ENCODE data around the gene ENDOV. TPM values are rescaled to one million over a fixed set of nuclear protein-coding genes. Genes with fewer than 3 reads are reported as not detected.
A peak's percentile ranks its signal among the peaks of the same experiment; 100 is the strongest.

Gene ENDOV
- total RNA-seq, 4 donors from 2014 or later: 13.2 to 72.6 (median 36.8) TPM

DNA sequence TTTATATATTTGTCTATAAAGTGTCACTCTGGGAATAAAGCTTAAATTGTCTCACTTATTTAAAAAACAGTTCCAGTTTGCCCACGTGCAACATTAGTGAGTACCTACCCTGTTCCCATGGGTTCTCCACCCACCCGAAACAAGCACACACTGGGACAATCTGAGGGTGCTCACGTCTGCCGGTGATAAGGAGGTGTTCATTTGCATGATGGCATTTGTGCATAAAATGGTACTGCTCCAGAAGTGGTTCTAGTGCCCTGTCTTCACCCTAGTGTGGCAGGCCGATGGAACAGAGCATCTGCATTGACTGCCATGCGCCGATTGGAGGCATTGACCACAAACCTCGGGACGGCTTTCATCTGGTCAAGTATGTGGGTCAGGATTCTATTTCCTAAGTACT is 35.6 kb upstream of the ENDOV start:
- H3K4me1 ChIP-seq: no peaks in the 10 kb centered on the region
- no peak overlapping the region for H3K27ac ChIP-seq
- no peak for DNase-seq
- H3K4me3 ChIP-seq: no peak overlapping the region
- H3K9me3 ChIP-seq: no peaks in the 10 kb centered on the region
- TF ChIP-seq POLR2A (IDR thresholded peaks at IDR 0.05): no peak
- TF ChIP-seq, protein P1, sequence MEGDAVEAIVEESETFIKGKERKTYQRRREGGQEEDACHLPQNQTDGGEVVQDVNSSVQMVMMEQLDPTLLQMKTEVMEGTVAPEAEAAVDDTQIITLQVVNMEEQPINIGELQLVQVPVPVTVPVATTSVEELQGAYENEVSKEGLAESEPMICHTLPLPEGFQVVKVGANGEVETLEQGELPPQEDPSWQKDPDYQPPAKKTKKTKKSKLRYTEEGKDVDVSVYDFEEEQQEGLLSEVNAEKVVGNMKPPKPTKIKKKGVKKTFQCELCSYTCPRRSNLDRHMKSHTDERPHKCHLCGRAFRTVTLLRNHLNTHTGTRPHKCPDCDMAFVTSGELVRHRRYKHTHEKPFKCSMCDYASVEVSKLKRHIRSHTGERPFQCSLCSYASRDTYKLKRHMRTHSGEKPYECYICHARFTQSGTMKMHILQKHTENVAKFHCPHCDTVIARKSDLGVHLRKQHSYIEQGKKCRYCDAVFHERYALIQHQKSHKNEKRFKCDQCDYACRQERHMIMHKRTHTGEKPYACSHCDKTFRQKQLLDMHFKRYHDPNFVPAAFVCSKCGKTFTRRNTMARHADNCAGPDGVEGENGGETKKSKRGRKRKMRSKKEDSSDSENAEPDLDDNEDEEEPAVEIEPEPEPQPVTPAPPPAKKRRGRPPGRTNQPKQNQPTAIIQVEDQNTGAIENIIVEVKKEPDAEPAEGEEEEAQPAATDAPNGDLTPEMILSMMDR (IDR thresholded peaks at IDR 0.05): no peak
- no peaks in the 10 kb centered on the region for H3K27me3 ChIP-seq
- H3K36me3 ChIP-seq: peaks cover 0 to 100% (median 5%) of the 10 kb centered on the region in 3 donors

DNA sequence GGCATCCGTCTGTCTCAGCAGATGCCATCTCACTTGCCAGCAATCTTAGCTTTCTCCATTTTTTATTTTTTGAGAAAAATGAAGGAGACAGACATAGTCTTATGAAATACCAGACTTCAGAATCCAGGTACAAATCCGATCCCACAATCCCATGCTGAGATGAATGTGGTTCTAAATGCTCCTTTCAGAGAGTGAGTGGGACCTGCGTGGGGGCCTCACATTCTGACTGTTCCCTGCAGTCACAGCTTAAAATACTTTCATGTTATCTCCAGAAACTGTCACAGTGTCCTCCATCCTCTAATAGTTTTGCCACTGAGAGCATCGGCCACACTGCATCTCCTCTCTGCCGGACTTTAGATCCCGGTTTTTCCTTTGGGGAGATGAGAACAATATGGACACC is 34.9 kb upstream of the ENDOV start:
- Histone ChIP-seq H3K27me3 (no peaks in the 10 kb centered on the region), H3K4me1 (no peaks in the 10 kb centered on the region), H3K36me3 (peaks cover 0 to 100% (median 5%) of the 10 kb centered on the region in 3 donors), H3K4me3 (no peak overlapping the region), H3K27ac (no peak overlapping the region), H3K9me3 (no peaks in the 10 kb centered on the region)
- DNase-seq: no peak
- TF ChIP-seq, protein P1 (IDR thresholded peaks at IDR 0.05): no peak
- TF ChIP-seq POLR2A (IDR thresholded peaks at IDR 0.05): no peak

DNA sequence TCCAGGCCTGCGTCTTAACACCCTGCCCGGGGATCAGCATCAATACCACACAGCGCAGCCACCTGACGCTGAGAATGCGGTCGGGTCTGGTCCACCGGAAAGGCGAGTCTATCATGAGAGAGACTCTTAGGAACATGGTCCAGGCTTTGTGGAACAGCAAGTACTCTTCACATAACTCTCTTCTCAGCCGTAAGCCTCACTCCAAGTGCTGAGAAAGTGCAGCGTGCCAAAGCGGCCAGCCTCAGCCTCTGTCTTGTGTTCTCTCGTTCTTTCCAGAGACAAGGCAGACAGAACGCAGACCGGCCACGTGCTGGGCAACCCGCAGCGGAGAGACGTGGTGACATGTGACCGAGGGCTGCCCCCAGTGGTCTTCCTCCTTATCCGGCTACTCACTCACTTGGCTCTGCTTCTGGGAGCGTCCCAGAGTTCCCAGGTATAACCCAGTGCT is 34.4 kb upstream of the ENDOV start:
- H3K36me3 ChIP-seq: peaks cover 0 to 100% (median 5%) of the 10 kb centered on the region in 3 donors
- peak in 1 of 3 donors; percentile 7 for DNase-seq
- H3K27ac ChIP-seq: no peak overlapping the region

DNA sequence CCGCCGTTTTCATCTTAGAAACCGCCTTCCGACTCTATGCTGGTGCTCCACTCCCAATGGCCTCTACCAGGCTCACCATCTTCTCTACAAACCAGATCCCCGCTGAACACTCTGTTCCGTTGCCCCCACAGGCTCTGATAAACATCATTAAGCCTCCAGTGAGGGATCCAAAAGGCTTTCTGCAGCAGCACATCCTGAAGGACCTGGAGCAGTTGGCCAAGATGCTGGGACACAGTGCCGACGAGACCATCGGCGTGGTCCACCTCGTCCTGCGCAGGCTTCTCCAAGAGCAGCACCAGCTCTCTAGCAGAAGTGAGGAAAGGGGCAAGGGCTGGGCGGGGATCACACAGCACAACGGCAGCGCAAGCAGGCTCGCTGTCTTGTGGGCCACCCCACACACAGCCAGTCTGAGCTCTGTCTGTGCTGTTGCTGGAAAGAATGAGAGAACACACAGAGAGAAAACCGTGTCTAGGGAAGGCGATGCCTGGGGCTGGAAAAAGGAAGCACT is 33.5 kb upstream of the ENDOV start:
- Histone ChIP-seq H3K27me3 (no peaks in the 10 kb centered on the region), H3K36me3 (peaks cover 0 to 100% (median 5%) of the 10 kb centered on the region in 3 donors), H3K4me3 (no peak overlapping the region), H3K4me1 (no peaks in the 10 kb centered on the region), H3K27ac (no peak overlapping the region), H3K9me3 (no peaks in the 10 kb centered on the region)
- peak in 1 of 3 donors; percentile 15 for DNase-seq
- no peak for TF ChIP-seq POLR2A (IDR thresholded peaks at IDR 0.05)
- TF ChIP-seq, protein P1 (IDR thresholded peaks at IDR 0.05): no peak

More for the DNA sequence above, 34.4 kb upstream of the ENDOV start:
- Histone ChIP-seq H3K9me3 (no peaks in the 10 kb centered on the region), H3K4me1 (no peaks in the 10 kb centered on the region), H3K27me3 (no peaks in the 10 kb centered on the region), H3K4me3 (no peak overlapping the region)
- TF ChIP-seq, protein P1 (IDR thresholded peaks at IDR 0.05): no peak
- no peak for TF ChIP-seq POLR2A (IDR thresholded peaks at IDR 0.05)

DNA sequence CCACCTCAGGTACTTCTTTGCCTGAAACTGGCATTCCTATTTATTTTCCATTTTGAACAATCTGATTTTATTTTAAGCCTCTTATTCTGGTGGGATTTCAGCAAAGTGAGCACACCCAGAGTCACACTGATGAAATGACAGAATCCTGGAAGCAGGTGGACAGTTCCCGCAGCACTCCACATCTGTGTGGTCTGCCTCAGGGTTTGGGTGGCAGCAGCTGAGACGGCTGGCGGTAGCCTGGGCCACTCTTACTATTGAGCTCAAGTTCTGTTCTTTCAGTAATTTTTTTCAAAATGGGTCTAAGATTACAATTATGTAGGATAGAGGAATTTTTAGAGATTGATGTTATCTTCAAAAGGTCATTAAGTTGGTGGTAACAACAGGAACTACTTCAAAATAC is 32.5 kb upstream of the ENDOV start:
- no peaks in the 10 kb centered on the region for H3K27me3 ChIP-seq
- H3K4me3 ChIP-seq: no peak overlapping the region
- peak in 1 of 3 donors; percentile 39 for DNase-seq
- H3K36me3 ChIP-seq: peaks cover 0 to 100% (median 5%) of the 10 kb centered on the region in 3 donors
- no peaks in the 10 kb centered on the region for H3K4me1 ChIP-seq
- H3K27ac ChIP-seq: no peak overlapping the region
- no peaks in the 10 kb centered on the region for H3K9me3 ChIP-seq
- no peak for TF ChIP-seq POLR2A (IDR thresholded peaks at IDR 0.05)
- TF ChIP-seq, protein P1 (IDR thresholded peaks at IDR 0.05): no peak
